IPS DF 19.7 (cell line): ENCODE measurements around the gene RSPRY1.

ENCODE experiments used
- DNase-seq: peaks from one replicate; pipeline ENCODE4 v3.0.0-alpha.2; 2013; ENCODE audit warnings: low read depth, low spot score

RSPRY1 gene

GRCh38 chr16:57152096-57153093 lies 33.7 kb upstream of the RSPRY1 start:
- no peak for DNase-seq

GRCh38 chr16:57153841-57154240 lies 32.3 kb upstream of the RSPRY1 start:
- DNase-seq: no peak

GRCh38 chr16:57155702-57156350 lies 30.3 kb upstream of the RSPRY1 start:
- DNase-seq: no peak

- no peak for DNase-seq
Observed at GRCh38 chr16:57156351-57156703, 29.8 kb upstream of the RSPRY1 start.

GRCh38 chr16:57157533-57157932 lies 28.6 kb upstream of the RSPRY1 start:
- no peak for DNase-seq

GRCh38 chr16:57159447-57159846 lies 26.7 kb upstream of the RSPRY1 start:
- DNase-seq: no peak

GRCh38 chr16:57163842-57164241 lies 22.3 kb upstream of the RSPRY1 start:
- DNase-seq: no peak

GRCh38 chr16:57165483-57165882 lies 20.6 kb upstream of the RSPRY1 start:
- no peak for DNase-seq

- DNase-seq: no peak
Observed at GRCh38 chr16:57165938-57166337, 20.2 kb upstream of the RSPRY1 start.

GRCh38 chr16:57166451-57166850 lies 19.7 kb upstream of the RSPRY1 start:
- DNase-seq: no peak

- no peak for DNase-seq
Observed at GRCh38 chr16:57166951-57167350, 19.2 kb upstream of the RSPRY1 start.

GRCh38 chr16:57167538-57167937 lies 18.6 kb upstream of the RSPRY1 start:
- DNase-seq: no peak

- no peak for DNase-seq
Observed at GRCh38 chr16:57167953-57168352, 18.2 kb upstream of the RSPRY1 start.

GRCh38 chr16:57169327-57169726 lies 16.8 kb upstream of the RSPRY1 start:
- DNase-seq: no peak

- DNase-seq: no peak
Observed at GRCh38 chr16:57172721-57173290, 13.3 kb upstream of the RSPRY1 start.

- no peak for DNase-seq
Observed at GRCh38 chr16:57175896-57176295, 10.2 kb upstream of the RSPRY1 start.

- no peak for DNase-seq
Observed at GRCh38 chr16:57178196-57178595, 7.9 kb upstream of the RSPRY1 start.

- no peak for DNase-seq
Observed at GRCh38 chr16:57178793-57179212, 7.3 kb upstream of the RSPRY1 start.

- no peak for DNase-seq
Observed at GRCh38 chr16:57179215-57179828, 6.8 kb upstream of the RSPRY1 start.

- no peak for DNase-seq
Observed at GRCh38 chr16:57184113-57184512, 2.0 kb upstream of the RSPRY1 start.

- no peak for DNase-seq
Observed at GRCh38 chr16:57184887-57185445, 1.2 kb upstream of the RSPRY1 start.

GRCh38 chr16:57185446-57185944 lies 634 bp upstream of the RSPRY1 start:
- DNase-seq: no peak
